Naive thymus-derived CD4-positive, alpha-beta T cell (primary cell): ENCODE data around the gene HMMR. TPM values are rescaled to one million over a fixed set of nuclear protein-coding genes. Genes with fewer than 3 reads are reported as not detected.
"Not testable (repeated sequence)": the region's sequence is repeated elsewhere in the genome, so short reads cannot be mapped to it uniquely, and the experiment has no call there.

ENCODE experiments used
- ATAC-seq: fragments of 150-1000 bp; cut with Tn5 transposase; 2 replicates; pipeline ENCODE4 v1.10.0; 2021; ENCODE audit warnings: mild to moderate bottlenecking, moderate library complexity
- CTCF ChIA-PET: fragments of 350-600 bp; sonication (Branson Sonifier 250); formaldehyde crosslinking; loops from one replicate; lab custom pipeline; 2021; ENCODE audit warnings: antibody characterized with exemption; lab: Charles Lee
- POLR2A ChIA-PET: fragments of 350-600 bp; sonication (Branson Sonifier 250); formaldehyde crosslinking; loops from one replicate; lab custom pipeline; 2021; ENCODE audit warnings: antibody characterized with exemption, inconsistent platforms; lab: Charles Lee
- DNase-seq, 9 donors: peaks; one replicate each; pipeline versions ENCODE4 v3.0.0 to v3.0.0-alpha.2; 2020 to 2022; ENCODE audit warnings: mixed read lengths in 1 of 9
- H3K27ac ChIP-seq: one replicate; pipeline ENCODE4 v1.7.0; 2013; ENCODE audit warnings: mild to moderate bottlenecking, low read depth, low read length, moderate library complexity
- H3K27me3 ChIP-seq, 2 donors: one replicate each; pipeline ENCODE4 v1.7.0; 2013; ENCODE audit warnings: low read length in 2 of 2, mild to moderate bottlenecking in 2 of 2, moderate library complexity in 2 of 2; ENCODE audit not compliant: control insufficient read depth in 2 of 2, insufficient read depth in 2 of 2
- H3K36me3 ChIP-seq, 3 experiments: 1 replicate in 2 of 3; 2 replicates in 1 of 3; pipeline ENCODE4 v1.7.0; 2013; ENCODE audit warnings: low read length in 3 of 3, mild to moderate bottlenecking in 3 of 3, moderate library complexity in 1 of 3; ENCODE audit not compliant: insufficient read depth in 3 of 3, control insufficient read depth in 2 of 3
- H3K4me1 ChIP-seq, 2 donors: one replicate each; pipeline ENCODE4 v1.7.0; 2013; ENCODE audit warnings: low read length in 2 of 2, mild to moderate bottlenecking in 2 of 2, moderate library complexity in 1 of 2; ENCODE audit not compliant: control insufficient read depth in 2 of 2, insufficient read depth in 2 of 2
- H3K4me3 ChIP-seq: 2 replicates; pipeline ENCODE4 v1.7.0; 2013; ENCODE audit warnings: mild to moderate bottlenecking, low read length
- H3K9me3 ChIP-seq, 3 experiments: 1 replicate in 2 of 3; 2 replicates in 1 of 3; pipeline ENCODE4 v1.7.0; 2013; ENCODE audit warnings: low read length in 3 of 3; ENCODE audit not compliant: control insufficient read depth in 2 of 3
- H3K27ac Mint-ChIP-seq, 9 donors: one replicate each; pipeline ENCODE4 v1.8.0; 2020 to 2022; ENCODE audit warnings: mixed read lengths in 9 of 9, mild to moderate bottlenecking in 8 of 9, moderate library complexity in 5 of 9, inconsistent platforms in 2 of 9
- H3K27me3 Mint-ChIP-seq, 5 donors: one replicate each; pipeline ENCODE4 v1.8.0; 2021 to 2022; ENCODE audit warnings: mixed read lengths in 5 of 5, mild to moderate bottlenecking in 1 of 5
- H3K36me3 Mint-ChIP-seq, 5 donors: one replicate each; pipeline ENCODE4 v1.8.0; 2020 to 2022; ENCODE audit warnings: mixed read lengths in 5 of 5, mild to moderate bottlenecking in 3 of 5, inconsistent platforms in 1 of 5
- H3K4me1 Mint-ChIP-seq, 7 donors: one replicate each; pipeline ENCODE4 v1.8.0; 2020 to 2022; ENCODE audit warnings: mixed read lengths in 7 of 7, mild to moderate bottlenecking in 3 of 7, inconsistent platforms in 1 of 7
- H3K4me3 Mint-ChIP-seq, 10 donors: one replicate each; pipeline ENCODE4 v1.8.0; 2020 to 2022; ENCODE audit warnings: mild to moderate bottlenecking in 10 of 10, mixed read lengths in 10 of 10, moderate library complexity in 6 of 10, inconsistent platforms in 2 of 10
- H3K9me3 Mint-ChIP-seq, 11 donors: one replicate each; pipeline ENCODE4 v1.8.0; 2020 to 2022; ENCODE audit warnings: mixed read lengths in 11 of 11, mild to moderate bottlenecking in 4 of 11, inconsistent platforms in 1 of 11, moderate library complexity in 1 of 11
- intact Hi-C, 2 donors: fragments of 100-400 bp; cut with micrococcal nuclease; formaldehyde crosslinking; loops; one replicate each; pipeline ENCODE4 v1.15.1; 2023
- polyA plus RNA-seq, 2 donors: library from polyadenylated mRNA; unstranded; fragments of 300-500 nt; fragmentation: Illumina TruSeq; gene quantifications; one replicate each; pipeline ENCODE4 v1.2.3, GENCODE V29; 2021
- total RNA-seq, 6 experiments: library from RNA in 5 of 6; stranded (reverse) in 5 of 6; gene quantifications; 1 replicate in 5 of 6; 2 replicates in 1 of 6; pipeline ENCODE4 v1.2.3 and lab custom pipeline; 2021 to 2026

HMMR gene
- total and polyA plus RNA-seq, 7 experiments from 2014 or later: 0.37 to 34.0 (median 0.55) TPM; not detected in 3

GRCh38 chr5:163453705-163454104, 6.7 kb upstream of the HMMR start:
- H3K4me1 ChIP-seq: peaks cover 0 to 3% of the 10 kb centered on the region in 2 donors
- intact Hi-C loops: no loop called here
- H3K4me3 ChIP-seq: no peak overlapping the region
- ChIA-PET POLR2A (interaction anchor here (9.7 kb wide), 1 partner anchor 52 kb away, joined by 238 read pairs; the partner anchor contains the start of gene MAT2B), CTCF (interaction anchor here (0.6 to 1.5 kb wide), 2 partner anchors 12 to 51 kb away, joined by 3 to 4 read pairs; no protein-coding TSS in a partner anchor)
- Mint-ChIP-seq H3K27ac (no peak overlapping the region), H3K4me1 (peaks cover 12 to 38% (median 35%) of the 10 kb centered on the region in 7 donors), H3K9me3 (no peaks in the 10 kb centered on the region), H3K27me3 (no peaks in the 10 kb centered on the region), H3K4me3 (no peak overlapping the region), H3K36me3 (peaks cover 9 to 48% (median 33%) of the 10 kb centered on the region in 5 donors)
- H3K27ac ChIP-seq: no peak overlapping the region
- DNase-seq: no peak
- H3K27me3 ChIP-seq: no peaks in the 10 kb centered on the region
- H3K36me3 ChIP-seq: peaks cover 0 to 20% (median 11%) of the 10 kb centered on the region in 3 experiments
- no peak for ATAC-seq
- H3K9me3 ChIP-seq: no peaks in the 10 kb centered on the region

DNA sequence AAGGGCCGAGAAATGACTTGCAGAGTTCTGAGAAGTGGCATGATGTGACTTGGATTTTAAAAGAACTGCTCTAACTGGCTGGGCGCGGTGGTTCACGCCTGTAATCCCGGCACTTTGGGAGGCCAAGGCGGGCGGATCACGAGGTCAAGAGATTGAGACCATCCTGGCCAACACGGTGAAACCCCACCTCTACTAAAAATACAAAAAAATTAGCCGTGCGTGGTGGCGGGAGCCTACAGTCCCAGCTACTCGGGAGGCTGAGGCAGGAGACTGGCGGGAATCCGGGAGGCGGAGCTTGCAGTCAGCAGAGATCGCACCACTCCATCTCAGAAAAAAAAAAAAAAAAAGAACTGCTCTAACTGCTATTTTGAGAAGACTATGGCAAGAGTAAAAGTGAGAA, 5.0 kb upstream of the HMMR start:
- H3K27me3 ChIP-seq, intact Hi-C loops, DNase-seq, H3K4me3 ChIP-seq, CTCF ChIA-PET, H3K9me3 Mint-ChIP-seq, H3K27me3 Mint-ChIP-seq, H3K4me1 ChIP-seq, ATAC-seq, H3K9me3 ChIP-seq, H3K27ac ChIP-seq: not testable (repeated sequence)
- Mint-ChIP-seq H3K36me3 (peaks cover 9 to 35% (median 24%) of the 10 kb centered on the region in 5 donors), H3K4me3 (peak overlapping the region in 1 of 10 donors; percentile 27), H3K4me1 (peaks cover 19 to 49% (median 41%) of the 10 kb centered on the region in 7 donors), H3K27ac (peak overlapping the region in 6 of 9 donors; percentile 21 to 86 (median 72))
- POLR2A ChIA-PET: interaction anchor here (1.5 to 9.7 kb wide), 3 partner anchors 10 to 51 kb away, joined by 4 to 238 read pairs (median 7); partner anchors contain the start of gene MAT2B
- peaks cover 0 to 20% (median 11%) of the 10 kb centered on the region in 3 experiments for H3K36me3 ChIP-seq

GRCh38 chr5:163456029-163456589, 4.3 kb upstream of the HMMR start:
- H3K27ac Mint-ChIP-seq: peak overlapping the region in 5 of 9 donors; percentile 21 to 53 (median 41)
- no peak overlapping the region for H3K27ac ChIP-seq
- no peaks in the 10 kb centered on the region for H3K27me3 Mint-ChIP-seq
- DNase-seq (no peak), ATAC-seq (no peak)
- intact Hi-C loops: loop anchor here in 1 of 2 donors (1.0 kb wide), 1 partner anchor 9 kb away; no protein-coding TSS in a partner anchor
- no peaks in the 10 kb centered on the region for H3K9me3 ChIP-seq
- H3K4me3 ChIP-seq: no peak overlapping the region
- peaks cover 19 to 56% (median 47%) of the 10 kb centered on the region in 7 donors for H3K4me1 Mint-ChIP-seq
- H3K4me3 Mint-ChIP-seq: peak overlapping the region in 2 of 10 donors; percentile 5 to 47
- H3K36me3 Mint-ChIP-seq: peaks cover 9 to 30% (median 23%) of the 10 kb centered on the region in 5 donors
- peaks cover 5 to 12% of the 10 kb centered on the region in 2 donors for H3K4me1 ChIP-seq
- H3K27me3 ChIP-seq: no peaks in the 10 kb centered on the region
- ChIA-PET CTCF (no interaction called here), POLR2A (interaction anchor here (1.5 to 9.7 kb wide), 2 partner anchors 19 to 50 kb away, joined by 6 to 238 read pairs; partner anchors contain the start of genes CCNG1 and MAT2B)
- peaks cover 0 to 6% (median 0%) of the 10 kb centered on the region in 11 donors for H3K9me3 Mint-ChIP-seq
- peaks cover 0 to 20% (median 11%) of the 10 kb centered on the region in 3 experiments for H3K36me3 ChIP-seq

- Histone ChIP-seq H3K27ac (no peak overlapping the region), H3K4me1 (peaks cover 8 to 12% of the 10 kb centered on the region in 2 donors), H3K27me3 (no peaks in the 10 kb centered on the region), H3K9me3 (no peaks in the 10 kb centered on the region), H3K4me3 (no peak overlapping the region), H3K36me3 (peaks cover 0 to 18% (median 11%) of the 10 kb centered on the region in 3 experiments)
- ATAC-seq (no peak), DNase-seq (no peak)
- ChIA-PET POLR2A (interaction anchor here (0.6 to 9.7 kb wide), 3 partner anchors 19 to 66 kb away, joined by 3 to 238 read pairs (median 6); partner anchors contain the start of genes CCNG1 and MAT2B), CTCF (interaction anchor here (1.9 kb wide), 1 partner anchor 19 kb away, joined by 7 read pairs; the partner anchor contains the start of gene CCNG1)
- Mint-ChIP-seq H3K27me3 (no peaks in the 10 kb centered on the region), H3K9me3 (peaks cover 0 to 6% (median 0%) of the 10 kb centered on the region in 11 donors), H3K36me3 (peaks cover 9 to 26% (median 23%) of the 10 kb centered on the region in 5 donors), H3K4me1 (peaks cover 19 to 63% (median 51%) of the 10 kb centered on the region in 7 donors), H3K27ac (peak overlapping the region in 1 of 9 donors; percentile 31), H3K4me3 (peak overlapping the region in 3 of 10 donors; percentile 21 to 47 (median 38))
- intact Hi-C loops: loop anchor here in 1 of 2 donors (1.0 kb wide), 1 partner anchor 10 kb away; no protein-coding TSS in a partner anchor
These were observed 3.6 kb upstream of the HMMR start for GRCh38 chr5:163456840-163457239.

- CTCF ChIA-PET: interaction anchor here (0.9 to 2.0 kb wide), 5 partner anchors 9 to 50 kb away, joined by 3 to 7 read pairs (median 4); partner anchors contain the start of gene CCNG1
- DNase-seq (no peak), ATAC-seq (no peak)
These were observed 1.6 kb upstream of the HMMR start for GRCh38 chr5:163458778-163459385.

GRCh38 chr5:163459462-163459818, 992 bp upstream of the HMMR start:
- POLR2A ChIA-PET: interaction anchor here (0.6 to 9.7 kb wide), 14 partner anchors 8 to 64 kb away, joined by 3 to 238 read pairs (median 6); partner anchors contain the start of genes CCNG1 and MAT2B
- peaks cover 8 to 23% of the 10 kb centered on the region in 2 donors for H3K4me1 ChIP-seq

More at GRCh38 chr5:163458778-163459385, 1.6 kb upstream of the HMMR start:
- POLR2A ChIA-PET: interaction anchor here (0.8 to 9.7 kb wide), 11 partner anchors 8 to 58 kb away, joined by 3 to 238 read pairs (median 6); partner anchors contain the start of genes CCNG1 and MAT2B
- Histone ChIP-seq H3K4me3 (peak overlapping the region; percentile 91), H3K36me3 (peaks cover 0 to 13% (median 7%) of the 10 kb centered on the region in 3 experiments), H3K27ac (peak overlapping the region; percentile 98), H3K4me1 (peaks cover 8 to 23% of the 10 kb centered on the region in 2 donors), H3K27me3 (no peaks in the 10 kb centered on the region), H3K9me3 (no peaks in the 10 kb centered on the region)
- Mint-ChIP-seq H3K4me3 (peak overlapping the region; percentile 90 to 99 (median 97)), H3K27ac (peak overlapping the region; percentile 99 to 100 (median 99)), H3K4me1 (peaks cover 21 to 66% (median 58%) of the 10 kb centered on the region in 7 donors), H3K27me3 (no peaks in the 10 kb centered on the region), H3K9me3 (peaks cover 0 to 6% (median 0%) of the 10 kb centered on the region in 11 donors), H3K36me3 (peaks cover 9 to 23% (median 21%) of the 10 kb centered on the region in 5 donors)
- intact Hi-C loops: loop anchor here (1.0 kb wide), 2 partner anchors 9 to 10 kb away; no protein-coding TSS in a partner anchor

More at GRCh38 chr5:163459462-163459818, 992 bp upstream of the HMMR start:
- Mint-ChIP-seq H3K4me3 (peak overlapping the region; percentile 90 to 99 (median 97)), H3K27me3 (no peaks in the 10 kb centered on the region), H3K9me3 (peaks cover 0 to 6% (median 0%) of the 10 kb centered on the region in 11 donors), H3K36me3 (peaks cover 9 to 25% (median 21%) of the 10 kb centered on the region in 5 donors), H3K27ac (peak overlapping the region; percentile 99 to 100 (median 99)), H3K4me1 (peaks cover 21 to 66% (median 58%) of the 10 kb centered on the region in 7 donors)
- peak overlapping the region; percentile 98 for H3K27ac ChIP-seq
- no peaks in the 10 kb centered on the region for H3K9me3 ChIP-seq
- ATAC-seq: no peak
- DNase-seq: peak in 1 of 9 donors; percentile 17
- peaks cover 0 to 13% (median 7%) of the 10 kb centered on the region in 3 experiments for H3K36me3 ChIP-seq
- intact Hi-C loops: loop anchor here (1.0 kb wide), 2 partner anchors 9 to 10 kb away; no protein-coding TSS in a partner anchor
- CTCF ChIA-PET: interaction anchor here (0.9 to 2.0 kb wide), 5 partner anchors 16 to 51 kb away, joined by 3 to 5 read pairs (median 4); no protein-coding TSS in a partner anchor
- H3K4me3 ChIP-seq: peak overlapping the region; percentile 91
- no peaks in the 10 kb centered on the region for H3K27me3 ChIP-seq
